Measurements from ENCODE around the gene TPK1.
A peak's percentile ranks its signal among the peaks of the same experiment; 100 is the strongest.

Gene TPK1

GRCh38 chr7:144713850-144714249 lies 122.0 kb downstream of the TPK1 start:
- TF ChIP-seq, protein P1, sequence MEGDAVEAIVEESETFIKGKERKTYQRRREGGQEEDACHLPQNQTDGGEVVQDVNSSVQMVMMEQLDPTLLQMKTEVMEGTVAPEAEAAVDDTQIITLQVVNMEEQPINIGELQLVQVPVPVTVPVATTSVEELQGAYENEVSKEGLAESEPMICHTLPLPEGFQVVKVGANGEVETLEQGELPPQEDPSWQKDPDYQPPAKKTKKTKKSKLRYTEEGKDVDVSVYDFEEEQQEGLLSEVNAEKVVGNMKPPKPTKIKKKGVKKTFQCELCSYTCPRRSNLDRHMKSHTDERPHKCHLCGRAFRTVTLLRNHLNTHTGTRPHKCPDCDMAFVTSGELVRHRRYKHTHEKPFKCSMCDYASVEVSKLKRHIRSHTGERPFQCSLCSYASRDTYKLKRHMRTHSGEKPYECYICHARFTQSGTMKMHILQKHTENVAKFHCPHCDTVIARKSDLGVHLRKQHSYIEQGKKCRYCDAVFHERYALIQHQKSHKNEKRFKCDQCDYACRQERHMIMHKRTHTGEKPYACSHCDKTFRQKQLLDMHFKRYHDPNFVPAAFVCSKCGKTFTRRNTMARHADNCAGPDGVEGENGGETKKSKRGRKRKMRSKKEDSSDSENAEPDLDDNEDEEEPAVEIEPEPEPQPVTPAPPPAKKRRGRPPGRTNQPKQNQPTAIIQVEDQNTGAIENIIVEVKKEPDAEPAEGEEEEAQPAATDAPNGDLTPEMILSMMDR (IDR thresholded peaks at IDR 0.05; ENCODE audit: insufficient read depth, missing control alignments): no peak
- DNase-seq (ENCODE audit: insufficient read length, low spot score) (no peak), FAIRE-seq (no peak)

DNA sequence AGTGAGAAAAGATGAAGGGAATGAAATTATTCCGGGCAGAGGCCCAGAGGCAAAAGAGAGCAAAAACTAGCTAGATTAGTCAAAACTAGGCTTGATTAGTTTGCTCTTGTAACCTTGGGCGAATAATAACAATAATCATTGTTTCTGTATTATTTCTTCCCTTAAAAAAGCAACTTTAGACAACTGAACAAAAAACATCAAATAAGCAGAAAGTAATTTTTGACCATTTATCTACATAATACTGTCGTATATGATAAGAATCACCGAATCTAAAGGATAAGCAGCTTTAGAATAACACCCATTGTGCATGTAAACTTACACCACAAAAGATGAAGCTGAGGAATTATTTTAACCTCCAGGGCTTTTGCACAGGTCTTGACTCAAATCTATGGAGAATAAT lies 125.1 kb downstream of the TPK1 start:
- FAIRE-seq: peak; percentile 16
- DNase-seq (ENCODE audit: insufficient read length, low spot score): no peak
- TF ChIP-seq, protein P1 (IDR thresholded peaks at IDR 0.05; ENCODE audit: insufficient read depth, missing control alignments): no peak

GRCh38 chr7:144709066-144709465 lies 126.8 kb downstream of the TPK1 start:
- TF ChIP-seq, protein P1 (IDR thresholded peaks at IDR 0.05; ENCODE audit: insufficient read depth, missing control alignments): no peak
- no peak for DNase-seq (ENCODE audit: insufficient read length, low spot score)
- no peak for FAIRE-seq

- DNase-seq (ENCODE audit: insufficient read length, low spot score): no peak
- TF ChIP-seq, protein P1 (IDR thresholded peaks at IDR 0.05; ENCODE audit: insufficient read depth, missing control alignments): no peak
- FAIRE-seq: no peak
These were observed 144.6 kb downstream of the TPK1 start for GRCh38 chr7:144691240-144691639.

- TF ChIP-seq, protein P1 (IDR thresholded peaks at IDR 0.05; ENCODE audit: insufficient read depth, missing control alignments): no peak
- DNase-seq (ENCODE audit: insufficient read length, low spot score) (no peak), FAIRE-seq (no peak)
These were observed 153.1 kb downstream of the TPK1 start for GRCh38 chr7:144682581-144683280.

DNA sequence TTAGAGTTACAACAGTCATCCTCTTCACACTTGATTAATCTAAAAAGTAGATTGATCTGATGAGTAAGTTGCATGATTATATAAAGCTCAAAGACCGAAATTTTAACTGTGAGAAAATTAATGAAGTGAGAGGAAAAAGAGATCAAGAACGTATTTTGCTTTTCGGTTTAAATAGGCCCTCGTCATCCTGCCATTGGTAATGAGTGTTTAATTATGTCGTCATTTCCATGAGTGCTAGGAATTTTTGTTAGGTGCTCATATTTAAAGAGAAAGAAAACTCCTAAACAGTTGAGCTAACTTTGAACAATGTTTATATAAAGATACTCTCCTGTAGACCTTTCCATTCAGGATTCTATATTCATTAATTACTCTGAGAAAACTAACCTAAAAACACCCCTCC lies 159.4 kb downstream of the TPK1 start:
- TF ChIP-seq, protein P1 (IDR thresholded peaks at IDR 0.05; ENCODE audit: insufficient read depth, missing control alignments): no peak
- no peak for FAIRE-seq
- no peak for DNase-seq (ENCODE audit: insufficient read length, low spot score)

- DNase-seq (ENCODE audit: insufficient read length, low spot score) (no peak), FAIRE-seq (no peak)
- TF ChIP-seq, protein P1 (IDR thresholded peaks at IDR 0.05; ENCODE audit: insufficient read depth, missing control alignments): no peak
These were observed 161.3 kb downstream of the TPK1 start for GRCh38 chr7:144674550-144674949.

All from D721Med (cell line).